KMS-11 (cell line): ENCODE data around the gene ZNF536.

ENCODE experiments used
- H2AFZ ChIP-seq: fragments of 200-600 bp; sonication (generic); 2 replicates; pipeline ENCODE4 v1.6.1; 2016; ENCODE audit warnings: antibody characterized with exemption, mixed run types, low read depth
- H3K27ac ChIP-seq: fragments of 200-600 bp; sonication (generic); 2 replicates; pipeline ENCODE4 v1.6.1; 2016; ENCODE audit warnings: mild to moderate bottlenecking, mixed run types
- H3K27me3 ChIP-seq: fragments of 200-600 bp; sonication (generic); 2 replicates; pipeline ENCODE4 v1.6.1; 2017; ENCODE audit warnings: mild to moderate bottlenecking, low read depth, mixed run types, moderate library complexity; ENCODE audit not compliant: insufficient read depth
- H3K36me3 ChIP-seq: fragments of 200-600 bp; sonication (generic); 2 replicates; pipeline ENCODE4 v1.6.1; 2017; ENCODE audit warnings: mild to moderate bottlenecking, mixed run types; ENCODE audit not compliant: insufficient read depth
- H3K4me1 ChIP-seq: fragments of 200-600 bp; sonication (generic); 2 replicates; pipeline ENCODE4 v1.6.1; 2016; ENCODE audit warnings: mild to moderate bottlenecking, low read depth, mixed run types; ENCODE audit not compliant: poor library complexity, severe bottlenecking
- H3K4me2 ChIP-seq: fragments of 200-600 bp; sonication (generic); 2 replicates; pipeline ENCODE4 v1.7.0; 2016; ENCODE audit warnings: mild to moderate bottlenecking, mixed run types
- H3K4me3 ChIP-seq: fragments of 200-600 bp; sonication (generic); IDR thresholded peaks from 2 replicates; pipeline ENCODE4 v1.6.1; 2017; ENCODE audit warnings: low read depth, low read length, mixed read lengths; ENCODE audit not compliant: insufficient read depth
- H3K79me2 ChIP-seq: fragments of 200-600 bp; sonication (generic); 2 replicates; pipeline ENCODE4 v1.6.1; 2016; ENCODE audit warnings: low read depth, mixed run types; ENCODE audit not compliant: insufficient read depth
- H3K9ac ChIP-seq: fragments of 200-600 bp; sonication (generic); 2 replicates; pipeline ENCODE4 v1.6.1; 2016; ENCODE audit warnings: mild to moderate bottlenecking, mixed run types
- H4K20me1 ChIP-seq: fragments of 200-600 bp; sonication (generic); 2 replicates; pipeline ENCODE4 v1.6.1; 2016; ENCODE audit warnings: mild to moderate bottlenecking, mixed run types; ENCODE audit not compliant: insufficient read depth
- TF ChIP-seq, protein P1 (sequence below): fragments of 200-600 bp; sonication (generic); conservative IDR thresholded peaks from 2 replicates; pipeline ENCODE4 v1.6.1; 2017; ENCODE audit warnings: low read depth, mild to moderate bottlenecking, antibody characterized with exemption, low read length, moderate library complexity, mixed read lengths

Gene ZNF536

DNA sequence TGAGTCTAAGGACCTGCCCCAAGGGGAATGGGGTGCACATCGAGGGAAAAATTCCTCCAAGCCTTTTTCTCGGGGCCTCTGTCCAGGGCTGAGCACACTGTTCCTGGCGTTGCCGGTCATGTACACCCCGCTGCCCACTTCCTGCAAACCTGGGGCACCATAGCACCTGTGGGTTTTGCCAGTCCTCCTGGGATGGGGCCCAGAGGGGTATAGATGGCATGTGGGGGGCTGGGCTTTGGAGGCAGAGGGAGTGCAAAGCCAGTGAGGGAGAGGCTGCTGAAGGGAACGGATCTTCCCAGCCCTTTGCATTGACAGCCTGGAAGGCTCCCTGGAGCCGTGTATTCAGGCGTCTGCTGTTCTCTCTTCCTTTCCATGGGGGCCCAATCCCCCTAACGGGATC lies 187.3 kb downstream of the ZNF536 start:
- peaks cover 3% of the 10 kb centered on the region; the same call in 1 of the 2 replicates for H3K27me3 ChIP-seq

DNA sequence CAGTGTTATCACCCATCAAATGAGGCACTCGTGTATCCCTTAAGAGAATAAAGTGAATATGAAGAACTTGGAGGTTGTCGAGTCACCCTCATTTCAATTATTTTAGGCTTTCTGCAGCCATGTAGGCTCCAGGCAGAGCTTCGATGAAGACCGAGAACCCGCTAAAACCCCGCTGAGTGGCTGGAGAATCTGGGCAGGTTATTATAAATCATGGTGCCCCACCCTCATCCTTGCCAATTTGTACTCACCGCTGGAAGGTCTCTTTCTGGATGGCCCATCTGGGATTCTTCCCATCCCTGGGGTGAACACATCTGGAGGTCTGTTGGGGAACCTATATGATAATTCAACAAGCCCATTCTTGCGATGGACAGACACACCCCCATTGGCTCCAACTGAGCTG lies 190.8 kb downstream of the ZNF536 start:
- H3K27me3 ChIP-seq, result peaks cover 3% of the 10 kb centered on the region; the same call in 1 of the 2 replicates
- no peak overlapping the region for H3K4me2 ChIP-seq
- H3K9ac ChIP-seq, result no peak overlapping the region
- no peak overlapping the region for H3K27ac ChIP-seq
- H3K79me2 ChIP-seq, result no peaks in the 10 kb centered on the region
- no peak overlapping the region for H3K4me3 ChIP-seq
- H2AFZ ChIP-seq, result no peak overlapping the region
- TF ChIP-seq, protein P1, sequence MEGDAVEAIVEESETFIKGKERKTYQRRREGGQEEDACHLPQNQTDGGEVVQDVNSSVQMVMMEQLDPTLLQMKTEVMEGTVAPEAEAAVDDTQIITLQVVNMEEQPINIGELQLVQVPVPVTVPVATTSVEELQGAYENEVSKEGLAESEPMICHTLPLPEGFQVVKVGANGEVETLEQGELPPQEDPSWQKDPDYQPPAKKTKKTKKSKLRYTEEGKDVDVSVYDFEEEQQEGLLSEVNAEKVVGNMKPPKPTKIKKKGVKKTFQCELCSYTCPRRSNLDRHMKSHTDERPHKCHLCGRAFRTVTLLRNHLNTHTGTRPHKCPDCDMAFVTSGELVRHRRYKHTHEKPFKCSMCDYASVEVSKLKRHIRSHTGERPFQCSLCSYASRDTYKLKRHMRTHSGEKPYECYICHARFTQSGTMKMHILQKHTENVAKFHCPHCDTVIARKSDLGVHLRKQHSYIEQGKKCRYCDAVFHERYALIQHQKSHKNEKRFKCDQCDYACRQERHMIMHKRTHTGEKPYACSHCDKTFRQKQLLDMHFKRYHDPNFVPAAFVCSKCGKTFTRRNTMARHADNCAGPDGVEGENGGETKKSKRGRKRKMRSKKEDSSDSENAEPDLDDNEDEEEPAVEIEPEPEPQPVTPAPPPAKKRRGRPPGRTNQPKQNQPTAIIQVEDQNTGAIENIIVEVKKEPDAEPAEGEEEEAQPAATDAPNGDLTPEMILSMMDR, result no peak
- no peaks in the 10 kb centered on the region for H3K4me1 ChIP-seq
- H4K20me1 ChIP-seq, result no peaks in the 10 kb centered on the region
- no peaks in the 10 kb centered on the region for H3K36me3 ChIP-seq

More for the DNA sequence above, 187.3 kb downstream of the ZNF536 start:
- no peak overlapping the region for H3K9ac ChIP-seq
- no peak overlapping the region for H3K27ac ChIP-seq
- H3K4me1 ChIP-seq, result no peaks in the 10 kb centered on the region
- no peak overlapping the region for H3K4me2 ChIP-seq
- TF ChIP-seq, protein P1, result no peak
- H3K36me3 ChIP-seq, result no peaks in the 10 kb centered on the region
- no peak overlapping the region for H3K4me3 ChIP-seq
- no peaks in the 10 kb centered on the region for H4K20me1 ChIP-seq
- no peaks in the 10 kb centered on the region for H3K79me2 ChIP-seq
- no peak overlapping the region for H2AFZ ChIP-seq

DNA sequence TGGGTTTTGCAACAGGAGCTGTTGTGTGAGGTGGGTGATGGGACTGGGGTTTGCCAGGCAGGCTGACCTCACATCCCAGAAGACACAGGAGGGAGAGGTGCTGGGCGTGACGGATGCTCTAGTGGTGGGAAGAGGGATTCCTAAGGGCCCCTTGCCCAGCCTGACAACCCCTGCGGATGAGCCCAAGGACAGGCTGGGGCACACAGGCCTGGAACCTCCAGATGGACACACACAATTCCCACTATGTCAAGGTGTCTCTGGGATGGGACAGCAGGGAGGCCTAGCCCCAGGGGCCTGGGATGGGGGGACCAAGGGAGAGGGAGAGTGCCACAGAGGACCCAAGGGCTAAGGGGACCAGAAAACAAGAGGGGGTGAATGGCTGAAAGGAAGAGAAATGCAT lies 191.5 kb downstream of the ZNF536 start:
- Histone ChIP-seq H3K36me3 (no peaks in the 10 kb centered on the region), H3K27ac (no peak overlapping the region), H3K9ac (no peak overlapping the region), H3K4me1 (no peaks in the 10 kb centered on the region), H3K4me2 (no peak overlapping the region), H3K79me2 (no peaks in the 10 kb centered on the region), H2AFZ (no peak overlapping the region), H3K27me3 (no peaks in the 10 kb centered on the region; the same call in 1 of the 2 replicates), H4K20me1 (no peaks in the 10 kb centered on the region), H3K4me3 (no peak overlapping the region)
- TF ChIP-seq, protein P1, result no peak

DNA sequence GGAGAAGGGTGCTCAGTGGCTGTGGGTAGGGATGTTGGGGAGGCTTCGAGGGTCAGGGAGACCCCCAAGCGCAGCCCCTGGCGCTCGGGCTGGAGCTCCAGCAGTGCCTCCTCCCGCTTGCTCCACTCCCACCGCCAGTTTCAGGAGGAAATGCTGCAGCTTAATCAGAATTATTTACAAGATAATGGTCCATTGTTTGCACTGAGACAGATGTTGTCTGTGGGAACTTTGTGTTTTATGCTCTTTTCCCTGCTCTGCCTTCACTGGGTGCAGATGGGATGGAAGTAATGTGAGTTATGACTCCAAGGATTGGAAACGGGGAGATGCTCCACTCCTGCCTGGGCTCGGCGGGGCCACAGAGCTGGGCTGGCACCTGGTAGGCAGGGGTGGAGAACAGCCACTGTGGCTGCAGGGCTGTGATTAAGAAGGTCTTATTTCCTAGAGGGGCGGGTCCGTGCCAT lies 192.4 kb downstream of the ZNF536 start:
- H4K20me1 ChIP-seq, result no peaks in the 10 kb centered on the region
- H3K27me3 ChIP-seq, result no peaks in the 10 kb centered on the region; the same call in 1 of the 2 replicates
- H3K9ac ChIP-seq, result no peak overlapping the region
- no peaks in the 10 kb centered on the region for H3K79me2 ChIP-seq
- H3K27ac ChIP-seq, result no peak overlapping the region
- H2AFZ ChIP-seq, result no peak overlapping the region
- H3K36me3 ChIP-seq, result no peaks in the 10 kb centered on the region
- H3K4me3 ChIP-seq, result no peak overlapping the region
- no peak overlapping the region for H3K4me2 ChIP-seq
- no peaks in the 10 kb centered on the region for H3K4me1 ChIP-seq
- TF ChIP-seq, protein P1, result no peak
